Stimulated activated CD8-positive, alpha-beta memory T cell treated with anti-CD3 and anti-CD28 coated beads, Interleukin-7, amount 100 ng/mL, for 1 hour (primary cell): ENCODE measurements around the gene ZFR2.
A peak's percentile ranks its signal among the peaks of the same experiment; 100 is the strongest.
"Not testable (repeated sequence)": the region's sequence is repeated elsewhere in the genome, so short reads cannot be mapped to it uniquely, and the experiment has no call there.

Experiments used
- DNase-seq, 2 donors: peaks; one replicate each; pipeline ENCODE4 v3.0.0-alpha.2; 2020; ENCODE audit warnings: low read depth in 2 of 2

ZFR2 gene

DNA sequence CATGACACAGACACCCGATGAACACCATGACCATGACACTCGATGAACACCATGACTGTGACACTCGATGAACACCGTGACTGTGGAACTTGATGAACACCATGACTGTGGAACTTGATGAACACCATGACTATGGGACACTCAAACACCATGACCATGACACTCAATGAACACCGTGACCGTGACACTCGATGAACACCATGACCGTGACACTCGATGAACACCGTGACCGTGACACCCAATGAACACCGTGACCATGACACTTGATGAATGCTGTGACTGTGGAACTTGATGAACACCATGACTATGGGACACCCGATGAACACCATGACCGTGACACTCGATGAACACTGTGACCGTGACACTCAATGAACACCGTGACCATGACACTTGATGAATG is 31.5 kb downstream of the ZFR2 start:
- no peak for DNase-seq

DNA sequence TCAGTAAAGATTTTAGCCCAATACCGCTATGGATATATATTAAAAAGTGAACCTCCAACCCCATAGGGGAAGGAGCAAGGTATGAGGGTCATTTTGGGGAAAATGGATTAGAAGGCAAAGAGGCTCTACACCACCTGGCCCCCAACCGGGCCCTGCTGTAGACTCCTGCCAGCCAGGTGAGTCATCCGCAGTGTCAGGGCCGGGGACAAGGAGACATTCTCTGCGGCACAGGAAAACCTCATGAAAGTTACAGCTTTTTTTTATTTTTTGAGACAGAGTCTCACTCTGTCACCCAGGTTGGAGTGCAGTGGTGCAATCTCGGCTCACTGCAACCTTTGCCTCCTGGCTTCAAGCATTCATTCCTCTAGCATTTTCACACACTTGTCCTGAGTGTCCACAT is 32.0 kb downstream of the ZFR2 start:
- DNase-seq: no peak

DNA sequence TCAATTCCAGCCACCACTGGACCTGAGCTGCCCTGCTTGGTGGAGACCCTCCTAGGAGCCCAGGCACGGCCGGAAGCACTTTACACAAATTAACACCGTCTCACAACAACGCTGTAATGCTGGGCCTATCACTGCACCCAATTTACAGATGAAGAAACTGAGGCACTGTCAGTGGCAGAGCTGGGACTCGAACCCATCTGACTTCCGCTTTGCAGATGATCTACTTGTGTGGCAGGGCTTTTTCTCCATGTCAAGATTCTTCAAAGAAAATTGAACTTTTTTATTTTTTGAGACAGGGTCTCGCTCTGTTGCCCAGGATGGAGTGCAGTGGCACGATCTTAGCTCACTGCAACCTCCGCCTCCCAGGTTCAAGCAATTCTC is 33.8 kb downstream of the ZFR2 start:
- no peak for DNase-seq

DNA sequence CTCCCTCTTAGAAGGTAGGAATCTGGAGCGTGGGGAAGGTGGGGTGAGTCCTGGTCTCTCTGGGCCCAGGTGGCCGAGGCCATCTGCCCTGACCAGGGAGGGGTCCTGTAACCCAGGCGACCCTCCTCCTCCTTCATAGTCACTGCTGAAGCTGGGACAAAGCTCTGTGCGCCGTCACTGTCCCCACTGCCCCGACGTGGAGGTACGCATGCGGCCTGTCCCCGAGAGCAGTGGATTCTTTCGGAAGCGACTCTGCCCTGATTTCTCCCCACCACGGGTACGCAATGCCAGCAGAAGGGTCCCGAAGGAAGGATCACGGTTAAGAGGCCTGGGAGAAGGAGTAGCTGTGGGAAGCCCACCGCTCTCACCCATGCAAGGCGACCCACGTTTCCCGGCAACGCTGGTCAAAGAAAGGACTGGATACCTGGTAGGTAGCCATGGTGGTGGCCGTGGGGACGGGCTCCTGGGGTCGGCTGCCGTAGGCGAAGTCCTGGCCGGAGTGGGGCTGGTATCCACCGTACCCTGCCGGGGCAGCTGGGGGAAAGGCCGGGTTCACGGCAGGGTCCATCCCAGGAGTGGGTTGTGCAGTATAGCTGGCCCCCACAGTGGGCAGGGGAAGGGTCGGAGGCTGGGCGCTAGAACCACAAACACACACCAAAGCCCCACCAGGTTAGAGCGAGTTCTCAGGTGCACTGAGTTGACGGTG is 34.3 kb downstream of the ZFR2 start:
- no peak for DNase-seq

DNA sequence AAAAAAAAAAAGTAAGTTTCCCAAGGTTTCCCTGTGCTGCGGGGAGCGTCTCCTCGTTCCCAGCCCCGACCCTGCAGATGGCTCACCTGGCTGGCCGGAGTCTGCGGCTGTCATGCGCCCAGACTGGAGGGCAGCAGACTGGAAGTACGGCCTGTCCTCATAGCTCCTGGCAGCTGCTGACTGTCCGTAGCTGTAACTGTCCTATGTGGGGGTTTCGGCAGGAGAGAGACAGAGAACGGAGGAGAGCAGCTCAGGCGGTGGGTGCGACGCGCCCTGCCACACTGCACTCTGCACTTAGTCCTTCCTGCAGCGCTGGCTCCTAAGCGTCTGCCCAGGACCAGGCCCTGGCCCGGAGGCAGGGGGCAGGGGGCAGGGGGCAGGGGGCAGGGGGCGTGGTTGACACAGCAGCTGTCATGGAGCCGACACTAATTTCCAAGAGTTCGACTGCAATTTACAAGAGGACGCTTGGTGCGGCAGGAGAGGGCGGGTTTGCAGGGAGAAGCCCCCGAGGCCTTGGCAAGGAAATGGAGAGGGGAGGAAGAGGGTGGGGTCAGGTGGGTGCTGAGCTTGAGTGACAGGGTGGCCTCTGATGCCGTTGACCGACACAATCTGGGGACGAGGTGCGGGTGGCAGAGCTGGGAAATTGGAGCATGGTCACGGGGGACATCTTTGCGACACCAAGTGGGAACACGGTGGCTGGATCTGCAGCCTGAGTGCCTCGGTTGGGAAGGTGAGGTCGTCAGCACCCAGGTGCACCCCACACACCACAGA is 35.1 kb downstream of the ZFR2 start:
- DNase-seq: no peak

DNA sequence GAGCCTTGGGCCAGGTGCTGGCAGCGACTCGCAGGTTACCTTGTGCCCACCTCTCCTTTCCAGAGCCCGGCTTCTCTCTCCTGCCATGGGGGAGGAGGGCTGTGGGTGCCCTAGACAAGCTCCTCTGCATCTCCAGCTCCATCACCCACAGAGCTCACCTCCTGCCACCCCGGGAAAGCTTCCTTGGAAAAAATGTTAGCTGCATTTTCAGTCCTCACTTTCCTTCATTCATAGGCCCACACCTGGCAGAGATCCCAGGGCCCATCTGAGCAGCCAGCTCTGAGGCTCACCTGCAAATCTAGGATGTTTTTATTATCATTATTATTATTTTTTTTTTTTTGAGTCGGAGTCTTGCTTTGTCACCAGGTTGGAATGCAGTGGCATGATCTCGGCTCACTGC is 36.8 kb downstream of the ZFR2 start:
- DNase-seq: no peak

DNA sequence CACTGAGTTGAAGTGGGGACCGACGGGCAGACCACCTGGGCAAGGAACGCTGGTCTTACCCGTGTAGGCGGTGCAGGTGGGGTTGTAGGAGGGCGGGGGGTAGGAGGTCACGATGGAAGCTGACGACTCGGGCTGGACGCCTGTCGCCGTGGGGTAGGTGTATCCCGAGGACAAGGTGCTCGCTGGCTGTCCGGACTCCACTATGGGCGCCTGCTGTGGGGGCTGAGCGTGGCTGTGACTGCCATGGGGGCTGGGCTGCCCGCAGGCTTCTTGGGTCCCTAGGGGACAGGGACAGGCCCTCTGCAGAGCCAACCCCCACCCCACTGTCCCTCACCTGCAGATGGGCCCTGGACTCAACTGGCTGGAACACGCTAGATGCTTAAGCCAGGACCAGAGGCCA is 37.2 kb downstream of the ZFR2 start:
- DNase-seq: no peak

DNA sequence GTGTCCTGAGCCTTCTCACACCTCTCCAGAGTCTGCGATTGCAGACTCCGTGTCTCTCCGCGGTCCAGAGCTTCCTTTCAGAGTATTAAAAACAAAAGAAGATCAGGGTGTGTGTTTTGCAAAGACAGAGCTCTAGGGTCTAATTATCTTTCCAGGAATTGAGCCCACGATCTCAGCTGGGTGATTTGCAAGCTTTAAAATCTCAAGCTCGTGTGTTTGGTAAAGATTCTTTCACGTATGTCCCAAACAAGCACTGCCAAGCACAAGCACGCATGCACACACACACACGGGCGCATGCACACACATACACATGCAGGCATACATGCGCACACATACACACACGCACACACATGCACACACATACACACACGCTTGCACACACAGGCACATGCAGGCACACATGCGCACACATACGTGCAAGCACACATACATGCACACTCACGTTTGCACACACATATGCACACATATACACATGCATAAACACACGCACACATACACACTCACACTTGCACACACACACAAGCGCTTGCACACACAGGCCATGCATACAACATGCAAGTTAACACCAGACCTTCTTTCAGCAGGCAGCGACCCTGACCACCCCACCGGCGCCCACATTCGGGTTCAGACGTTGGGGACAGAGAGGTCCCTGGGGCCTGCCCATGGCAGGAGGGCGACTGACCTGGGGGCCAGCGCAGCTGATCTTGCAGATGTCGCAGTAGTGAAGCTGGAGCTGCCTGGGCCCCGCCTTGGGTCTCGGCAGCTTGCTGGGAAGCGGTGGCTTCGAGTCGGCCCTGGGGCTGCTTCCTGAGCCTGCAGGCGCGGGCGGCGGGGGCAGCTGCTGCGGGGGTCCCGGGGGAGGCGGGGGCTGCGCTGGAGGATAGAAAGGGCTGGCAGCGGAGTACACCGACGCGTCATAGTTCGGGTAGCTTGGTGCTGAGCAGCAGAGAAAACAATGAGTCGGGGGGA is 37.9 kb downstream of the ZFR2 start:
- no peak for DNase-seq

DNA sequence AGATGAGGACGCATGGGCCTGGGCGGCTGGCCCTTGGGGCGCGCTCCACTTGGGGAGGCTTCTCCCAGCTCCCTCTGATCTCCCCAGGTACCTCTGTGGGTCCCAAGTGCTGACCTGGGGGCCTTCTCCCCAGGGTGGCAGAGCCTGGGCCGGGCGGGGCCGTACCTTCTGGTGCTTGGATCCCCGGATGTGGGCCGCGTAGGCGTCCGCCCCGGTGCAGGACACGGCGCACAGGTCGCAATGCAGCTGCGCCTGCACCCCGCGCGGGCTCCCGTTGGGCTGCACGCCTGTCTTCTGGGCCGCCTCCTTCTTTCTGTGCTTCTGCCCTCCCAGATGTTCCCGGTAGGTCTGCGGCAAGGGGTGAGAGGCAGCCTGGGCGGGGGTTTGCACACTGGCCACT is 41.5 kb downstream of the ZFR2 start:
- no peak for DNase-seq

DNA sequence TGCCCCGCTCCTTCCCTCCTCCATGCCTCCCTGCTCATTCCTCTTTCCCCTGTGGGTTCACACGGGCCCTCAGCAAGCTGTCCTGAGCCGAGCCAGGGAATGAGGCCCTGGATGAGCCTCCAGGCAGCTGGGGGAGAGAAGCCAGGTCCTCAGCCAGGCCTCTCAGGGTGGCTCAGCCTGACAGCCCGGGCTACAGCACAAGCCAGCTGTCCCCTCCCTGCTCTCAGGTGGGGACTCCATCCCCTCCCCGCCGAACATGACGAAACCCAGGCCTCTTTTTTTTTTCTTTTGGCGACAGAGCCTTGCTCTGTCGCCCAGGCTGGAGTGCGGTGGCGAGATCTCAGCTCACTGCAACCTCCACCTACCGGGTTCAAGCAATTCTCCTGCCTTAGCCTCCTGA is 42.7 kb downstream of the ZFR2 start:
- no peak for DNase-seq

DNA sequence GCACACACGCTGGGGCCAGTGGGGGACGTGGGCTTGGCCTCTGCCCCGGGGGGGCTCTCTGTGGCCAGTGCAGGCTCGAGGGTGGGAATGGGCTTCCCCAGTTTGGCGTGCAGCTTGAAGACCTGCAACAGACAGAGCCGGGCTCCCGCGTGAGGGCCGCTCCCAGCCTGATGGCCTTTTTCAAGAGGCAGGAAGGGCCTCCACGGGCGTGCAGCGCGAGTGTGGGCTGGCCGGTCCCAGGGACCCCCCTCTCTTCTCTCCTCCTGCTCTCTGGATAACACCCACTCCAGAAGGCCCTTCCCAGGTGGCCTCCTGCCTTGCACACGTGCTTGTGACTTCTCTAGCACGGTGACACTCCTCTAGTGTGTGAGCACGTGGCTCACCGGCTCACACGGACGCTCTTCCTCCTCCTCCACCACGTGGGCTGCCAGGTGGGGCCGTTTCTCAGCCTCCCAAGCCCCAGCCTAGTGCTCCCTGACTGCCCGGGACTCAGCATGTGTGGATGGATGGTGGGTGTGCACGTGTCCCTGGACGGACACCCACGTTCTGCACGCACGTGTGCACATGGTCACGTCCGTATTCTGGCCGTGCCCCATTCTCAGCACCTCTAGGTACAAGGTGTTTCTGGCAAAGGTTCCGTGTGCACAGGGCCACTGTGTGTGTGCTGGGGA is 43.4 kb downstream of the ZFR2 start:
- DNase-seq: no peak

DNA sequence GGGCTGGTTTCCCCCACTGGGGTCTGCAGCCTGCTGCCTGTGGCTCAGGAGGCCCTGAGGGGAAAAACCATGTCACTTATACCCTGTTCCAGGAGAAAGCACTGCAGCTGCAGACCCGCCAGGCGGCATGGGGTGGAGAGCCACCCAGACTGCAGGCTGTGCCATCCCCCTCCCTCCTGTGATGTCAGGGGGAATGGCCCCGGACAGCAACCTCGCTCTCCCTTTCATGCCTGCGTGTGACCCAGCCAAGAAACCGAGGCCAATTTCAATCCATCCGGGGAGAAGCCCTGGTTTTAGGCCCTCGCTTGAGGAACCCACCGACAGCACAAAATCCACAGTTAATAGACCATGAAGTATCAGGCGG is 45.5 kb downstream of the ZFR2 start:
- DNase-seq: no peak

DNA sequence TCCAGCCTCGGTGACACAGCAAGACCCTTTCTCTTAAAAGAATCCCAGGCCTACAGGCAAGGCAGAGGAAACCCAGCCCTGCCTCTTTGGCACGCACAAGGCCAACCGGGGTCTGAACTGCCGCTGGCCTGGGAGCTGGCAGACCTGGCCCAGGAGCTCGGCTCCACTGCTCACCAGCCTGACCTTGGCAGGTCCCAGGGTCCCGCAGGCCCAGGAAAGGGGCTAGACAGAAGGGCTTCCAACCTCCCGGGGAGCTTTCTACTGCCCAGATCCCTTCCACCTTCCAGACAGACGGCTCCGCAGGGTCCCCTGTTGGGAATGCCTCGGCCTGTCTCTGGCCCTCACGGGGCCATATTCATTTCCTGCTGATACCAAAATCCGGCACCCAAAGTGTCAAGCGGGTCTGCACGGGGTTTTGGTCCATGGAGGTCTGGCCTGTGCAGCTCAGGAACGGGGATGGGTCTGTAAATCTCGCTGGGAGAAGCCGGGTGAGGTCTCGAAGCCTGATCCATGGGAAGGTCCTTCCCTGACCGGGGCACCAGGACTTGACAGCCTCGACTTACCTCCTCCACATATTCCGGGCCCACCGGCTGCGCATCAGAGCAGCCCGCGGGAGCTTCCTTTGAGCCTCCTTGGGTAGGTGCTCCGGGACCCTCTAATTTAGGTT is 46.0 kb downstream of the ZFR2 start:
- no peak for DNase-seq

DNA sequence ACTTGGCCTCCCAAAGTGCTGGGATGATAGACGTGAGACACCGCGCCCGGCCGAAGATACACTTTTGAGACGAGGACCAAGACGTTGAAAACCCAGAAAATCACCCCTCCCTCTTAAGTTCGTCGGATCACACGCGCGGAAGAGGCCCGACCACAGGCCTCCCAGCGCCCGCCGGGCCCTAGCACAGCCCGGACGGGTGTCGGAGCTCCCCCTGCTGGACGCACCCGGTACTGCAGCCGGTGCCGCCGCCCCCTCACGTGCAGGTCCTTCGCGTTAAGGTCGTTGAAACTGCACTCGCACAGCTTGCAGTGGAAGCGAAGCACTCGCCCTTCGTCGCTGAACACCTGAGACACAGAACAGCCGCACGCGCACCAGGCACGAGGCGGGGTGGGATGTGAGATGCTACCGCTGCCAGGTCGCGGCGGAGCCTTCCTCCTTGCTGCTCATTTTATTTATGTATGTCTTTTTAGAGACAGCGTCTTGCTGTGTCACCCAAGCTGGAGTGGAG is 46.9 kb downstream of the ZFR2 start:
- DNase-seq: peak; percentile 84 to 87

DNA sequence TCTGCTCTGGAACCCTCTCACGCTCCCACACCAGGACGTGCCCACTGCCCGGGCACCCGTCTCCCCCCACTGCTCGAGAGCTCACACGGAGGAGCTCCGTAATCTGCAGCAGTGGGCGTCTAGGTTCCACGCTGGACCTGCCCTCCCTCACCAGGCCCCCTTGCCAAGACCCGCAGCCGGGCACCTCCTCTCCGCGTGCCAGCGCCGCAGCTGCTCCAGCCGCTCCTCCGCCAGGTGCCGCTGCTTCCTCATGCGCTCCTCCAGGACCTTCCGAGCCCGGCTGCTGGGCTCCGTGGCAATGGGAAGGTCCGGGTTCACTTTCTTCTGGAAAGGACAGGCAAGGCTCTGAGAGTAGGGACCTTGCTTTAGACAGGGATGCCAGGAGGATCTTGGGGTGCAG is 47.7 kb downstream of the ZFR2 start:
- DNase-seq: no peak

DNA sequence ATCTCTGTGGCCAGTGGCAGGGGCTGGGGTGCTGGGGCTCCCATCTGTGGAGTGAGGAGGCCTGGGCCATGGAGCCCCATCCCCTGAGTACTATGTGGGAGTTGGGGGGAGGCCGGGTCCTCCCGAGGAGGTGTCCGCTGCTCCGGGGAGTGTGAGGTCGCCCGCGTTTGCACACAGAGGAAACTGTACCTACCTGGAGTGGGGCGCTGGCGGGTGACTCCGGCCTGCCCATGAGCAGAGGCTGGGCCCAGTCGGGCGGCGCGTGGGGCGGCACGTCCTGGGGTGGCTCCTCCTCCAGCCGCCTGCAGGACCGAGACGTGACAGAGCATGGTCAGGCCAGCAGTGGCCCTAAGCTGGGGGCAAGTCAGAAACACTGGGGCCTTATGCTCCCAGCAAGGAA is 48.8 kb downstream of the ZFR2 start:
- no peak for DNase-seq

DNA sequence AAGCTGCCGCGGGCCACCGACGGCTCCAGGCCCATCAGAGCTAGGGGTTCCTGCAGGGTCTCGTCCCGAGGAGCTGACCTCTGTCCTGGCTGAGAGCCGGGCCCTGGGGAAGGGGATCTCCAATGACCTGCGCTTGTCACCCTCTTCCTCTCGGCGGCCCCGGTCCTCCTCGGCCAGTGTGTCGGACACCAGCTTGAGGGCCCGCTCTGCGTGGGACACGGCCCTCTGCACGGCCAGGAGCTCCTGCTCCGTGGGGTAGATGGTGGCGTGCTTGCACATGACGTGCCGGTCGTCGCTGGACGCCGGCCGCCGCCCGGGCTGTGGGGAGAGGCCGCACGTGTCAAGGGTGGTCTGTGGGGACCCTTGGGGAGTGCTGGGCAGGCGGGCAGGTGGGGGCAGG is 49.9 kb downstream of the ZFR2 start:
- DNase-seq: no peak

DNA sequence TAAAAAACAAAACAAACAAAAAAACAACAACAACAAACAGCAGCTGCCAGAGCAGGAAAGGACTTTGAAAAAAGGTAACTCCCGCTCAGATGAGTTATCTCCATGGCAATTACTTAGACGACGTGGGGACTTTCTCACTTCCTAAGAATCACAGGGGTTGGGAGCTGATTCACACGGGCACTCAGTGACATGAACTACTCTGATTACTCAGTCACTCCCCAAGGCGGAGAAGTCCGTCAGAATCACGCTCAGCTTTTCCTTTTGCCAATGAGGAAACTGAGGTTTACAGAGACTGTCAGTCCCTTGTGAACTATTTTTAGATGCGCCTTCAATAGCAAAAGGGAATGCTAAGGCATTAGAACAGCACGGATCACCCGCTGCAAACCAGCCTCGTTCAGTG is 50.4 kb downstream of the ZFR2 start:
- no peak for DNase-seq

DNA sequence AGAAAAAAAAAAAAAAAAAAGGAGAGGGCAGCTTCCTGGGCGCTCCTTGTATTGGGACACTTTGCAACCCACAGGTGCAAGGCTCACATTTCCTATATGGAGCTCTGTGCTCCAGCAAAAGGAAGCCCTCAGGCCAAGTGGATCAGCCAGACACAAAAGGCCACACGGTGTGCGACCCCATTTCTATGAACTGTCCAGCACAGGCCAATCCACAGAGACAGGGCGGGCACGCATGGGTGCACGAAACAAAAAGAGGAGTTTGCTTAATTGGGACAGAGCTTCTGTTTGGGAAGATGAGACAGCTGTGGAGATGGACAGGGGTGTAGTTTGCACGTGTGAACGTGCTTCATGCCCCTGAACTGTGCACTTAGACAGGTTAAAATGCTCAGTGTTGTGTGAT is 51.1 kb downstream of the ZFR2 start:
- no peak for DNase-seq

DNA sequence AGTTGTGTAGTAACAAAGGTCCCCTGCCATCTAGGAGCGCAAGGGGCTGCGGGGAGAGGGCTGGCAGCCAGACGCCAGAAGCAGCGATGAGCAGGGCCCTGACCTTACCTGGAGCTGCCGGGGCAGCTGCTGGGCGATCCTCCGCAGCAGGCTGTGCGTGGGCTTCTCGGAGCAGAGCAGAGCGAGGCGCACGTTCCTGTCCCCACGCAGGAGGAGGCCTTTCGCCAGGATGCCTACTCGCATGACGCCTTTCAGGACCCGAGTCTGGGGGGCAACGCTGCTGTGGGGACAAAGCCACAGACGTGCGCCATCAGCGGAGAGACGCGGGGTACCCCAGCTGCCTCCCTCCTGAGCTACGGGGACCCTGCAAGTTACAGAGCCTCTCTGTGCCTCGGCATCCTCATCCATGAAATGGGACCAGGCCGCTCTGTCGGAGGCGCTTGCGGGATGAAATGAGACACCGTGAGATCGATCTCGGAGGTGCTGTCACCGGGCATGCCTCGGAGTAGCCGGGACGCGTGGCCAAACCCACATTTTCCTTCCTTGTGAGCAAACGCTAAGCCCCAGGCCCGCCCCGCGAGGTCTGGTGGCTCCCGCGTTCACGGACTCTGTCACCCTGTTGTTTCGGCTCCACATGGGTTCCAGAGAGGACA is 52.1 kb downstream of the ZFR2 start:
- DNase-seq: no peak

DNA sequence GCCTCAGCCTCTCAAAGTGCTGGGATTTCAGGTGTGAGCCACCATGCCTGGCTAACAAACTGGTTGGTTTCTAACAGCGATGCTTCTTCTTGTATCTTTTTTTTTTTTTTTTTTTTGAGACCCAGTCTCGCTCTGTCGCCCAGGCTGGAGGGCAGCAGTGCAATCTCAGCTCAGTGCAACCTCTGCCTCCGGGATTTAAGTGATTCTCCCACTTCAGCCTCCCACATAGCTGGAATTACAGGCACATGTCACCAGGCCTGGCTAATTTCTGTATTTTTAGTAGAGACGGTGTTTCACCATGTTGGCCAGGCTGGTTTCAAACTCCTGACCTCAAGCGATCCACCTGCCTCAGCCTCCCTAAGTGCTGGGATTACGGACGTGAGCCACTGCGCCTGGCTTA is 52.7 kb downstream of the ZFR2 start:
- DNase-seq: not testable (repeated sequence)
